HEK293 (cell line): Measurements from ENCODE around the gene IFT27.

ENCODE experiments used
- CTCF ChIA-PET: fragments of 350-600 bp; formaldehyde crosslinking; extraction: SDS; loops from one replicate; lab custom pipeline; 2021; ENCODE audit warnings: antibody characterized with exemption; lab: Yijun Ruan, JAX
- POLR2A ChIA-PET: fragments of 300-600 bp; formaldehyde crosslinking; extraction: SDS; loops from one replicate; lab custom pipeline; 2020; ENCODE audit warnings: antibody characterized with exemption, inconsistent platforms; lab: Yijun Ruan, JAX
- H3K27ac ChIP-seq: fragments of 200-500 bp; sonication (Bioruptor generic); 2 replicates; pipeline ENCODE4 v1.5.1; 2014; ENCODE audit warnings: low read depth, low read length, control low read depth, inconsistent platforms; ENCODE audit errors: extremely low read depth
- H3K36me3 ChIP-seq, 2 experiments: fragments of 200-500 bp in 1 of 2; sonication (Bioruptor generic) in 1 of 2; 1 replicate in 1 of 2; 2 replicates in 1 of 2; pipeline ENCODE4 v1.5.1; 2014 to 2017; ENCODE audit warnings: inconsistent platforms in 2 of 2, low read length in 2 of 2; ENCODE audit not compliant: control insufficient read depth in 2 of 2, insufficient read depth in 1 of 2
- H3K4me1 ChIP-seq: fragments of 200-500 bp; sonication (Bioruptor generic); 2 replicates; pipeline ENCODE4 v1.5.1; 2014; ENCODE audit warnings: mild to moderate bottlenecking, low read length, inconsistent platforms; ENCODE audit not compliant: control insufficient read depth, insufficient read depth
- H3K4me3 ChIP-seq: 2 replicates; pipeline ENCODE4 v1.5.1; 2011; ENCODE audit warnings: low read depth, mild to moderate bottlenecking, control low read depth, low read length, moderate library complexity
- H3K9me3 ChIP-seq: fragments of 200-500 bp; sonication (Bioruptor generic); 2 replicates; pipeline ENCODE4 v1.5.1; 2014; ENCODE audit warnings: low read depth, low read length, inconsistent platforms; ENCODE audit not compliant: control insufficient read depth, insufficient read depth
- FEZF1 ChIP-seq: fragments of 450-650 bp; formaldehyde crosslinking; IDR thresholded peaks from 2 replicates; pipeline ENCODE4 v1.5.1; 2016; ENCODE audit warnings: missing biosample characterization, missing genetic modification characterization
- GFI1B ChIP-seq: fragments of 450-650 bp; formaldehyde crosslinking; IDR thresholded peaks from 2 replicates; pipeline ENCODE4 v1.5.1; 2016; ENCODE audit warnings: missing biosample characterization, missing genetic modification characterization
- KLF8 ChIP-seq: fragments of 450-650 bp; formaldehyde crosslinking; IDR thresholded peaks from 2 replicates; pipeline ENCODE4 v1.5.1; 2016; ENCODE audit warnings: missing biosample characterization, missing genetic modification characterization
- OVOL3 ChIP-seq: fragments of 450-650 bp; formaldehyde crosslinking; IDR thresholded peaks from 2 replicates; pipeline ENCODE4 v1.5.1; 2016; ENCODE audit warnings: missing biosample characterization, missing genetic modification characterization
- SALL2 ChIP-seq: fragments of 450-650 bp; formaldehyde crosslinking; IDR thresholded peaks from 2 replicates; pipeline ENCODE4 v1.5.0; 2017; ENCODE audit warnings: missing biosample characterization, mild to moderate bottlenecking, missing genetic modification characterization, borderline replicate concordance
- SETDB1 ChIP-seq: IDR thresholded peaks from one replicate; pipeline ENCODE4 v1.6.1; 2017; ENCODE audit warnings: mild to moderate bottlenecking, low read length, moderate library complexity, mixed read lengths; ENCODE audit not compliant: insufficient read length
- SP3 ChIP-seq: fragments of 450-650 bp; formaldehyde crosslinking; IDR thresholded peaks from 2 replicates; pipeline ENCODE4 v1.5.1; 2016; ENCODE audit warnings: missing biosample characterization, missing genetic modification characterization
- TRIM28 ChIP-seq: IDR thresholded peaks from 2 replicates; pipeline ENCODE4 v1.6.1; 2011; ENCODE audit warnings: low read length, control low read depth, borderline replicate concordance
- ZBTB20 ChIP-seq: fragments of 450-650 bp; formaldehyde crosslinking; IDR thresholded peaks from 2 replicates; pipeline ENCODE4 v1.5.1; 2016; ENCODE audit warnings: missing biosample characterization, missing genetic modification characterization
- ZNF133 ChIP-seq: fragments of 450-650 bp; formaldehyde crosslinking; IDR thresholded peaks from 2 replicates; pipeline ENCODE4 v1.5.1; 2016; ENCODE audit warnings: missing biosample characterization, missing genetic modification characterization
- ZNF280C ChIP-seq: fragments of 450-650 bp; formaldehyde crosslinking; IDR thresholded peaks from 2 replicates; pipeline ENCODE4 v1.5.1; 2016; ENCODE audit warnings: missing biosample characterization, missing genetic modification characterization
- ZNF280D ChIP-seq: fragments of 450-650 bp; formaldehyde crosslinking; IDR thresholded peaks from 2 replicates; pipeline ENCODE4 v1.5.1; 2016; ENCODE audit warnings: missing biosample characterization, missing genetic modification characterization
- ZNF366 ChIP-seq: fragments of 450-650 bp; formaldehyde crosslinking; conservative IDR thresholded peaks from 2 replicates; pipeline ENCODE4 v1.5.1; 2016; ENCODE audit warnings: missing biosample characterization, missing genetic modification characterization
- ZNF416 ChIP-seq: fragments of 450-650 bp; formaldehyde crosslinking; IDR thresholded peaks from 2 replicates; pipeline ENCODE4 v1.5.1; 2016; ENCODE audit warnings: missing biosample characterization, missing genetic modification characterization
- ZNF426 ChIP-seq: fragments of 450-650 bp; formaldehyde crosslinking; IDR thresholded peaks from 2 replicates; pipeline ENCODE4 v1.5.1; 2017; ENCODE audit warnings: missing biosample characterization, missing genetic modification characterization, mild to moderate bottlenecking, inconsistent platforms, moderate library complexity
- ZNF473 ChIP-seq: fragments of 450-650 bp; formaldehyde crosslinking; IDR thresholded peaks from 2 replicates; pipeline ENCODE4 v1.5.1; 2017; ENCODE audit warnings: missing biosample characterization, missing genetic modification characterization
- ZNF792 ChIP-seq: fragments of 450-650 bp; formaldehyde crosslinking; IDR thresholded peaks from 2 replicates; pipeline ENCODE4 v1.5.1; 2016; ENCODE audit warnings: missing biosample characterization, missing genetic modification characterization
- TF ChIP-seq, protein P1 (sequence below): fragments of 450-650 bp; formaldehyde crosslinking; IDR thresholded peaks from 2 replicates; pipeline ENCODE4 v1.5.1; 2016; ENCODE audit warnings: missing biosample characterization, missing genetic modification characterization

The IFT27 gene

DNA sequence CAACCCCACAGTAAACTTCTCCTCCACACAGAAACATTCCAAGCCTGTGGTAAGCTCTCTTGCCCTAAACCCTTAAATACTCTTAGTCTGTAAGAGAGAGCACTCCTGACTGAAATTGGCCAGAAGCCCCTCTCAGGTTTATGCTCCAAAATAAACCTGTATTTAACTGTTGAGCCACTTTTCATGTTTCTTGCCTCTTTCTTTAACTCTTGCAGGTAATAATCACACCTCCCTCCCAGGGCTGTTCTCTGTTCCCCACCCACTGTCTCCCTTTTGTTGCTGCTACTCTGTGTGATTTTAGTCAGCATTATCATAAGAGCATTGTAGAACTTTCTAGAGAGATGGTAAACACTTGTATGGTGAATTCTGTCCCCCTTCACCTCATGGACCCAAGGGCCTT lies 2.1 kb upstream of the IFT27 start:
- POLR2A ChIA-PET = no interaction called here
- no peaks in the 10 kb centered on the region for H3K9me3 ChIP-seq
- CTCF ChIA-PET = interaction anchor here (0.6 to 13.6 kb wide), 4 partner anchors 75 to 225 kb away, joined by 5 to 161 read pairs (median 6); no protein-coding TSS in a partner anchor
- no peak for TF ChIP-seq ZNF416 (tag by site-specific recombination)
- no peak for TF ChIP-seq SALL2
- TF ChIP-seq ZNF280D (tag by site-specific recombination) = peak; percentile 82
- TF ChIP-seq SETDB1 = peak; percentile 72
- TF ChIP-seq TRIM28 = peak; percentile 88; the same call in 1 of the 2 replicates
- H3K4me3 ChIP-seq = no peak overlapping the region
- peaks cover 6% of the 10 kb centered on the region for H3K4me1 ChIP-seq
- H3K27ac ChIP-seq = no peak overlapping the region
- no peaks in the 10 kb centered on the region; a peak in 1 of 3 replicates for H3K36me3 ChIP-seq

DNA sequence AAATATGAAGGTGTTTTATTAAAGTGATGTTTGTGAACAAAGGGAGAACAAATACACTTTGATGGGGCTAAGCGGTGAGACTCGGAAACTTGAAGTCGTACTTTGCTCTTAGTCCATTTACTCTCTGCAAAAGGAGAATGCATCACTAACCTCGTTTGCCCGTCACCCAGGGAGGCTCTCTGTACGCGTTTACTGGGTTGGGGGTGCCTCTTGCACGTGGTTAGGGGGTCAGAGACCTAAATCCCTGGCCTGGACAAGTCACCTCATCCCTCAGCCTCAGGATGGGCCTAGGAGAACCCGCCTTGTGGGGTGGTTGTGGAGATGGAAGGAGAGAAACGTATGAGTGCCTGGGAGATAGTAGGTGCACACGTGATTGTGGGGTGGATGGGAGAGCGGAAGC lies 803 bp upstream of the IFT27 start:
- peaks cover 0 to 9% of the 10 kb centered on the region in 2 experiments; a peak in 2 of 3 replicates for H3K36me3 ChIP-seq
- peaks cover 4% of the 10 kb centered on the region for H3K4me1 ChIP-seq
- no peaks in the 10 kb centered on the region for H3K9me3 ChIP-seq
- TF ChIP-seq ZBTB20 (tag by site-specific recombination) = 0 out of 2 replicates have a peak, but pooled peaks have one; percentile 40
- no peak for TF ChIP-seq SP3 (tag by site-specific recombination)
- TF ChIP-seq, all 188 proteins: peak for 1
- Histone ChIP-seq H3K27ac (no peak overlapping the region), H3K4me3 (no peak overlapping the region)
- POLR2A ChIA-PET = interaction anchor here (0.8 to 1.6 kb wide), 10 partner anchors 121 to 295 kb away, joined by 3 to 14 read pairs (median 3); partner anchors contain the start of genes EIF3D, MPST, TST and TXN2
- CTCF ChIA-PET = interaction anchor here (0.9 to 13.6 kb wide), 10 partner anchors 18 to 423 kb away, joined by 3 to 161 read pairs (median 4); no protein-coding TSS in a partner anchor

DNA sequence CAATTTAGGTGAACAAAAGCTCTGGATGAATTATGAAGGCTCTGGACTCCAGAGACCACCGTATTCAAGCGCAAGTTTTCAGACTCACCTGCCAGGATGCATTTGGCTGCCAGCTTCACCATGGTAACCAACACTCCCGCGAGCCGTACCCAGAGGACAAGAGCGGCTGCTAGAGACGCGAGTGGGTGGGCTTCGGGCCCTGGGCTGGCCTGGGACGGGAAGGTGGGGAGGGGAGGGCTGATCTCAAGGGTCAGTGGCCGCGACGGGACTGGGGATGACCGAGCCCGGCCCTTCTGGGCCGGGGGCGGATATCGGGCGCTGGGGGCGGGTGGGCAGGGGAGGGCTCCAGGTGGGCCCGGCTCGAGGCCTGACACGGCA lies 344 bp downstream of the IFT27 start:
- H3K9me3 ChIP-seq = no peaks in the 10 kb centered on the region
- TF ChIP-seq, protein P1, sequence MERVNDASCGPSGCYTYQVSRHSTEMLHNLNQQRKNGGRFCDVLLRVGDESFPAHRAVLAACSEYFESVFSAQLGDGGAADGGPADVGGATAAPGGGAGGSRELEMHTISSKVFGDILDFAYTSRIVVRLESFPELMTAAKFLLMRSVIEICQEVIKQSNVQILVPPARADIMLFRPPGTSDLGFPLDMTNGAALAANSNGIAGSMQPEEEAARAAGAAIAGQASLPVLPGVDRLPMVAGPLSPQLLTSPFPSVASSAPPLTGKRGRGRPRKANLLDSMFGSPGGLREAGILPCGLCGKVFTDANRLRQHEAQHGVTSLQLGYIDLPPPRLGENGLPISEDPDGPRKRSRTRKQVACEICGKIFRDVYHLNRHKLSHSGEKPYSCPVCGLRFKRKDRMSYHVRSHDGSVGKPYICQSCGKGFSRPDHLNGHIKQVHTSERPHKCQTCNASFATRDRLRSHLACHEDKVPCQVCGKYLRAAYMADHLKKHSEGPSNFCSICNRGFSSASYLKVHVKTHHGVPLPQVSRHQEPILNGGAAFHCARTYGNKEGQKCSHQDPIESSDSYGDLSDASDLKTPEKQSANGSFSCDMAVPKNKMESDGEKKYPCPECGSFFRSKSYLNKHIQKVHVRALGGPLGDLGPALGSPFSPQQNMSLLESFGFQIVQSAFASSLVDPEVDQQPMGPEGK = peak; percentile 30; the same call in 1 of the 2 replicates
- no peak for TF ChIP-seq ZNF792 (tag by site-specific recombination)
- peak; percentile 39; the same call in 1 of the 2 replicates for TF ChIP-seq FEZF1 (tag by site-specific recombination)
- POLR2A ChIA-PET = interaction anchor here (0.7 to 1.6 kb wide), 19 partner anchors 7 to 424 kb away, joined by 3 to 14 read pairs (median 3); partner anchors contain the start of genes EIF3D, MPST and TST
- no peak overlapping the region; the same call in 1 of the 2 replicates for H3K27ac ChIP-seq
- H3K36me3 ChIP-seq = peaks cover 0 to 10% of the 10 kb centered on the region in 2 experiments; a peak in 2 of 3 replicates
- peaks cover 4% of the 10 kb centered on the region for H3K4me1 ChIP-seq
- CTCF ChIA-PET = interaction anchor here (0.5 to 13.6 kb wide), 10 partner anchors 12 to 424 kb away, joined by 3 to 161 read pairs (median 4); no protein-coding TSS in a partner anchor
- peak overlapping the region; percentile 90 for H3K4me3 ChIP-seq

- Histone ChIP-seq H3K9me3 (no peaks in the 10 kb centered on the region), H3K36me3 (peaks cover 0 to 10% of the 10 kb centered on the region in 2 experiments; a peak in 2 of 3 replicates), H3K27ac (no peak overlapping the region), H3K4me3 (no peak overlapping the region), H3K4me1 (peaks cover 4% of the 10 kb centered on the region)
- TF ChIP-seq OVOL3 (tag by site-specific recombination) (no peak), ZNF473 (tag by site-specific recombination) (no peak), GFI1B (no peak), KLF8 (tag by site-specific recombination) (no peak), ZNF133 (no peak), ZNF280C (tag by site-specific recombination) (no peak), ZNF366 (tag by site-specific recombination) (no peak), ZNF426 (tag by site-specific recombination) (no peak)
- ChIA-PET POLR2A (no interaction called here), CTCF (interaction anchor here (0.5 to 3.8 kb wide), 17 partner anchors 9 to 1509 kb away, joined by 3 to 55 read pairs (median 4); no protein-coding TSS in a partner anchor)
Measured at GRCh38 chr22:36773935-36774334, 2.0 kb downstream of the IFT27 start.
